GM19372 (cell line): ENCODE results near the gene PRRC1.
"Not testable (repeated sequence)": the region's sequence is repeated elsewhere in the genome, so short reads cannot be mapped to it uniquely, and the experiment has no call there.

Experiments
- ATAC-seq: cut with Tn5 transposase; IDR thresholded peaks from one replicate; pipeline ENCODE4 v1.9.1; 2021; ENCODE audit warnings: mild to moderate bottlenecking, low read depth, moderate library complexity; ENCODE audit not compliant: unreplicated experiment

Gene PRRC1

GRCh38 chr5:127540553-127540952 lies 23.1 kb downstream of the PRRC1 start:
- not testable (repeated sequence) for ATAC-seq

- not testable (repeated sequence) for ATAC-seq
Measured at GRCh38 chr5:127545249-127545648, 27.8 kb downstream of the PRRC1 start.

- no peak for ATAC-seq
Measured at GRCh38 chr5:127549551-127549950, 32.1 kb downstream of the PRRC1 start.

GRCh38 chr5:127550652-127551409 lies 33.4 kb downstream of the PRRC1 start:
- no peak for ATAC-seq

GRCh38 chr5:127551410-127552041 lies 34.1 kb downstream of the PRRC1 start:
- no peak for ATAC-seq

GRCh38 chr5:127555826-127556225 lies 38.4 kb downstream of the PRRC1 start:
- no peak for ATAC-seq

GRCh38 chr5:127556609-127557334 lies 39.3 kb downstream of the PRRC1 start:
- ATAC-seq: no peak

- ATAC-seq: no peak
Measured at GRCh38 chr5:127558273-127558672, 40.8 kb downstream of the PRRC1 start.

- ATAC-seq: no peak
Measured at GRCh38 chr5:127561254-127561653, 43.8 kb downstream of the PRRC1 start.

- no peak for ATAC-seq
Measured at GRCh38 chr5:127562252-127562651, 44.8 kb downstream of the PRRC1 start.

GRCh38 chr5:127563136-127563535 lies 45.7 kb downstream of the PRRC1 start:
- no peak for ATAC-seq

GRCh38 chr5:127564002-127564769 lies 46.7 kb downstream of the PRRC1 start:
- peak; percentile 45 for ATAC-seq

GRCh38 chr5:127565586-127566270 lies 48.3 kb downstream of the PRRC1 start:
- no peak for ATAC-seq

GRCh38 chr5:127567026-127567768 lies 49.8 kb downstream of the PRRC1 start:
- peak; percentile 60 for ATAC-seq

GRCh38 chr5:127568166-127568565 lies 50.7 kb downstream of the PRRC1 start:
- ATAC-seq: no peak

- ATAC-seq: not testable (repeated sequence)
Measured at GRCh38 chr5:127569471-127569870, 52.0 kb downstream of the PRRC1 start.

- peak; percentile 63 for ATAC-seq
Measured at GRCh38 chr5:127571314-127572131, 54.1 kb downstream of the PRRC1 start.

- no peak for ATAC-seq
Measured at GRCh38 chr5:127572930-127573329, 55.5 kb downstream of the PRRC1 start.
